ENCODE data around the gene FPR3. TPM values are rescaled to one million over a fixed set of nuclear protein-coding genes. Genes with fewer than 3 reads are reported as not detected.

Gene FPR3
- total RNA-seq, 1 donor from 2014 or later: not detected

- H3K4me1 Mint-ChIP-seq (ENCODE audit: low read depth, unreplicated experiment): no peaks in the 10 kb centered on the region
- no peak overlapping the region for H3K27ac Mint-ChIP-seq (ENCODE audit: unreplicated experiment)
- no peak for TF ChIP-seq EZH2 (IDR thresholded peaks at IDR 0.05; ENCODE audit: insufficient read depth, low read length)
- no peak for TF ChIP-seq CTCF (IDR thresholded peaks at IDR 0.05; ENCODE audit: insufficient read depth, low read depth, low read length)
- Histone ChIP-seq H3K79me2 (ENCODE audit: insufficient read depth, low read length) (no peaks in the 10 kb centered on the region), H3K9me3 (ENCODE audit: insufficient read depth, low read depth, low read length) (peaks cover 43% of the 10 kb centered on the region), H2AFZ (ENCODE audit: low read depth, low read length) (no peak overlapping the region), H3K4me1 (ENCODE audit: insufficient read depth, low read length) (no peaks in the 10 kb centered on the region), H3K4me3 (ENCODE audit: insufficient read depth, low read depth, low read length) (no peak overlapping the region), H3K27ac (ENCODE audit: low read depth, low read length) (no peak overlapping the region), H3K27me3 (ENCODE audit: insufficient read depth, low read length) (no peaks in the 10 kb centered on the region), H3K36me3 (ENCODE audit: insufficient read depth, low read length) (peaks cover 18% of the 10 kb centered on the region), H3K4me2 (ENCODE audit: low read length) (no peak overlapping the region), H3K9ac (ENCODE audit: low read length) (no peak overlapping the region), H4K20me1 (ENCODE audit: insufficient read depth, low read length) (no peaks in the 10 kb centered on the region)
- H3K36me3 Mint-ChIP-seq (ENCODE audit: low read depth, unreplicated experiment): peaks cover 82% of the 10 kb centered on the region
- FAIRE-seq (no peak), DNase-seq (ENCODE audit: low read depth) (no peak)
- H3K27me3 Mint-ChIP-seq (ENCODE audit: low read depth, unreplicated experiment): no peaks in the 10 kb centered on the region
- H3K9me3 Mint-ChIP-seq (ENCODE audit: unreplicated experiment): peaks cover 79% of the 10 kb centered on the region
- H3K4me3 Mint-ChIP-seq (ENCODE audit: unreplicated experiment): no peak overlapping the region
Measured at GRCh38 chr19:51873097-51873496, 78.1 kb downstream of the FPR3 start.

Other genes starting within 250 kb of the FPR3 start
- gene ZNF175, start 223.9 kb upstream of the FPR3 start, total RNA-seq: 14.3 and 15.1 TPM in 2 replicates
- gene SIGLEC5, start 164.8 kb upstream of the FPR3 start, total RNA-seq: not detected in 2 replicates
- not detected in 2 replicates for gene SIGLEC14, start 148.3 kb upstream of the FPR3 start, total RNA-seq
- 51.0 and 62.5 TPM in 2 replicates for gene SPACA6, start 101.8 kb upstream of the FPR3 start, total RNA-seq
- gene HAS1, start 71.2 kb upstream of the FPR3 start, total RNA-seq: not detected in 2 replicates
- gene FPR1, start 43.3 kb upstream of the FPR3 start, total RNA-seq: not detected in 2 replicates
- not detected in 2 replicates for gene FPR2, start 34.0 kb upstream of the FPR3 start, total RNA-seq
- 7.6 TPM in 2 replicates for gene ZNF577, start 92.8 kb downstream of the FPR3 start, total RNA-seq
- gene ZNF649, start 109.9 kb downstream of the FPR3 start, total RNA-seq: 12.5 and 13.8 TPM in 2 replicates
- 5.8 and 7.2 TPM in 2 replicates for gene ZNF613, start 132.3 kb downstream of the FPR3 start, total RNA-seq
- gene ZNF350, start 191.7 kb downstream of the FPR3 start, total RNA-seq: 8.6 and 9.5 TPM in 2 replicates
- 4.7 and 5.8 TPM in 2 replicates for gene ZNF615, start 213.1 kb downstream of the FPR3 start, total RNA-seq
- gene ZNF614, start 233.2 kb downstream of the FPR3 start, total RNA-seq: 9.9 and 11.4 TPM in 2 replicates

Data from astrocyte (in vitro differentiated cells and primary cell).